ENCODE data around the gene DTNB.

DTNB gene

GRCh38 chr2:25335204-25335603 lies 338.2 kb downstream of the DTNB start:
- DNase-seq = no peak

- no peak for DNase-seq
These were observed 338.9 kb downstream of the DTNB start for GRCh38 chr2:25334482-25334881.

- DNase-seq = no peak
These were observed 339.4 kb downstream of the DTNB start for GRCh38 chr2:25333981-25334380.

GRCh38 chr2:25332571-25332970 lies 340.8 kb downstream of the DTNB start:
- no peak for DNase-seq

GRCh38 chr2:25331686-25332365 lies 341.6 kb downstream of the DTNB start:
- DNase-seq = no peak

GRCh38 chr2:25330937-25331336 lies 342.4 kb downstream of the DTNB start:
- no peak for DNase-seq

GRCh38 chr2:25330273-25330672 lies 343.1 kb downstream of the DTNB start:
- no peak for DNase-seq

- DNase-seq = no peak
These were observed 345.0 kb downstream of the DTNB start for GRCh38 chr2:25328152-25329085.

Data from NCI-H1436 treated with DMSO at 0.1 percent for 48 hours (cell line).